Common myeloid progenitor, CD34-positive (primary cell): ENCODE measurements around the gene CRELD2.
A peak's percentile ranks its signal among the peaks of the same experiment; 100 is the strongest.

Experiments used
- CTCF ChIA-PET: fragments of 350-600 bp; sonication (Branson Sonifier 250); formaldehyde crosslinking; loops from one replicate; lab custom pipeline; 2021; ENCODE audit warnings: antibody characterized with exemption; lab: Charles Lee
- POLR2A ChIA-PET: fragments of 350-600 bp; sonication (Branson Sonifier 250); formaldehyde crosslinking; loops from one replicate; lab custom pipeline; 2021; ENCODE audit warnings: antibody characterized with exemption; lab: Charles Lee
- DNase-seq, 3 donors: peaks; one replicate each; pipeline versions ENCODE4 v3.0.0 to v3.0.0-alpha.2; 2013
- H3K27ac ChIP-seq, 2 experiments: 1 replicate in 1 of 2; 2 replicates in 1 of 2; pipeline ENCODE4 v1.7.0; 2013; ENCODE audit warnings: inconsistent platforms in 2 of 2, low read length in 2 of 2, mild to moderate bottlenecking in 2 of 2, low read depth in 1 of 2, moderate library complexity in 1 of 2; ENCODE audit not compliant: severe bottlenecking in 2 of 2, insufficient read depth in 1 of 2, poor library complexity in 1 of 2
- H3K27me3 ChIP-seq, 5 experiments: replicated peaks in 2 of 5; 1 replicate in 3 of 5; 2 replicates in 2 of 5; pipeline versions ENCODE4 v1.6.1 to v1.7.0; 2013; ENCODE audit warnings: low read length in 4 of 5, mild to moderate bottlenecking in 2 of 5, moderate library complexity in 2 of 5, inconsistent platforms in 1 of 5; ENCODE audit not compliant: insufficient read depth in 5 of 5, control insufficient read depth in 4 of 5
- H3K36me3 ChIP-seq, 4 experiments: 1 replicate in 2 of 4; 2 replicates in 2 of 4; pipeline versions ENCODE4 v1.6.1 to v1.7.0; 2013; ENCODE audit warnings: low read length in 3 of 4, control low read depth in 1 of 4, mild to moderate bottlenecking in 1 of 4; ENCODE audit not compliant: control insufficient read depth in 4 of 4, insufficient read depth in 4 of 4
- H3K4me1 ChIP-seq, 4 experiments: 1 replicate in 3 of 4; 2 replicates in 1 of 4; pipeline versions ENCODE4 v1.6.1 to v1.7.1; 2013; ENCODE audit warnings: low read length in 3 of 4, mild to moderate bottlenecking in 3 of 4, control low read depth in 1 of 4, inconsistent platforms in 1 of 4, moderate library complexity in 1 of 4; ENCODE audit not compliant: control insufficient read depth in 4 of 4, insufficient read depth in 4 of 4; ENCODE audit errors: control extremely low read depth in 1 of 4
- H3K4me3 ChIP-seq, 7 experiments: 1 replicate in 4 of 7; 2 replicates in 3 of 7; pipeline versions ENCODE4 v1.5.1 to v1.7.0; 2013; ENCODE audit warnings: mild to moderate bottlenecking in 7 of 7, low read length in 6 of 7, moderate library complexity in 6 of 7, inconsistent platforms in 2 of 7, low read depth in 2 of 7, control low read depth in 1 of 7; ENCODE audit not compliant: insufficient read depth in 4 of 7, control insufficient read depth in 1 of 7; ENCODE audit errors: extremely low read depth in 1 of 7
- H3K9me3 ChIP-seq, 5 experiments: 1 replicate in 4 of 5; 2 replicates in 1 of 5; pipeline versions ENCODE4 v1.6.1 to v1.7.1; 2013; ENCODE audit warnings: low read length in 4 of 5, mild to moderate bottlenecking in 2 of 5, inconsistent platforms in 1 of 5, low read depth in 1 of 5, moderate library complexity in 1 of 5; ENCODE audit not compliant: control insufficient read depth in 4 of 5, insufficient read depth in 2 of 5; ENCODE audit errors: control extremely low read depth in 1 of 5
- WGBS: methylation state at CpG from one replicate; pipeline ENCODE4 v1.1.5; 2013; ENCODE audit not compliant: insufficient coverage; 5-methylcytosine and 5-hydroxymethylcytosine counted together

The CRELD2 gene

DNA sequence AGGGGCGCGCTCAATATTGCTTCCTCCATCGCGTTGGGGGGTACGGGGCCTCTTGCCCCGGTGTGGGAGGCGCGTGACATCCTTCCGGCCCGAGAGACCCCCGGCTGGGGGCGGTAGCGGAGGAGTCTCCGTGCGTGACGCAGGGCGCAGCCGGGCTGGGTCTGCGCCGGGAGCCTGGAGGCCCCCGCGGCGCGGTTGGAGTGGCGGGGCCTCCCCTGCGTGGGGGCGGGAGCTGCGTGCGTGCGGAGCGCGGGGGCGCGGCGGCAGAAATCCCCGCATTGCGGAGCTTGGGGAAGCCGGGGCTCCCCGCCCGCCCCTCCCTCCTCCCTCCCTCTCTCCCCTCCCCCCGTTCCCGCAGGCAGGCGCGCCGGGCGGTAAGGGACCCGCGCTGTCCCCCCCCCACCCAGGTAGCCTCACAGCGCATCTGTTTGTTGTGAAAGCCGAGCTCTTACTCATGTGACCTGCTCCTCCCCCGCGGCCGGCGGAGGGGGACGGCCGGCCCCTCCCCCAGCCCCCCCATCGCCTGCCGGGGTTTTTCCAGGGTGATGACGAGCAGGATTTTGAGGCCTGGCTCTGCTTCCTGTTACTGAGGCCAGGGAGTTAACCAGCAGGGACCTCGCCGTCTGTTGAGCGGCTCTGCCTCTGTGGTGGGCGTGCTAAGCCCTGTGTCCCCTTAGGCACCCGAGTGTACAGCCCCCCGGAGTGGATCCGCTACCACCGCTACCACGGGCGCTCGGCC is 43.7 kb downstream of the CRELD2 start:
- peak overlapping the region; percentile 77 to 95 (median 89) for H3K4me3 ChIP-seq
- DNase-seq: peak; percentile 77 to 95 (median 94)
- WGBS: 3% methylated on average over 45 of the region's 70 CpGs
- peaks cover 0 to 35% (median 27%) of the 10 kb centered on the region in 4 experiments for H3K36me3 ChIP-seq
- ChIA-PET POLR2A (interaction anchor here (0.6 to 5.7 kb wide), 7 partner anchors 9 to 86 kb away, joined by 3 to 54 read pairs (median 13); no protein-coding TSS in a partner anchor), CTCF (interaction anchor here (1.1 to 3.0 kb wide), 4 partner anchors 29 to 68 kb away, joined by 3 to 16 read pairs (median 4); no protein-coding TSS in a partner anchor)
- H3K27ac ChIP-seq: peak overlapping the region; percentile 64 to 81
- H3K27me3 ChIP-seq: no peaks in the 10 kb centered on the region
- no peaks in the 10 kb centered on the region for H3K9me3 ChIP-seq
- peaks cover 0 to 60% (median 52%) of the 10 kb centered on the region in 4 experiments for H3K4me1 ChIP-seq

DNA sequence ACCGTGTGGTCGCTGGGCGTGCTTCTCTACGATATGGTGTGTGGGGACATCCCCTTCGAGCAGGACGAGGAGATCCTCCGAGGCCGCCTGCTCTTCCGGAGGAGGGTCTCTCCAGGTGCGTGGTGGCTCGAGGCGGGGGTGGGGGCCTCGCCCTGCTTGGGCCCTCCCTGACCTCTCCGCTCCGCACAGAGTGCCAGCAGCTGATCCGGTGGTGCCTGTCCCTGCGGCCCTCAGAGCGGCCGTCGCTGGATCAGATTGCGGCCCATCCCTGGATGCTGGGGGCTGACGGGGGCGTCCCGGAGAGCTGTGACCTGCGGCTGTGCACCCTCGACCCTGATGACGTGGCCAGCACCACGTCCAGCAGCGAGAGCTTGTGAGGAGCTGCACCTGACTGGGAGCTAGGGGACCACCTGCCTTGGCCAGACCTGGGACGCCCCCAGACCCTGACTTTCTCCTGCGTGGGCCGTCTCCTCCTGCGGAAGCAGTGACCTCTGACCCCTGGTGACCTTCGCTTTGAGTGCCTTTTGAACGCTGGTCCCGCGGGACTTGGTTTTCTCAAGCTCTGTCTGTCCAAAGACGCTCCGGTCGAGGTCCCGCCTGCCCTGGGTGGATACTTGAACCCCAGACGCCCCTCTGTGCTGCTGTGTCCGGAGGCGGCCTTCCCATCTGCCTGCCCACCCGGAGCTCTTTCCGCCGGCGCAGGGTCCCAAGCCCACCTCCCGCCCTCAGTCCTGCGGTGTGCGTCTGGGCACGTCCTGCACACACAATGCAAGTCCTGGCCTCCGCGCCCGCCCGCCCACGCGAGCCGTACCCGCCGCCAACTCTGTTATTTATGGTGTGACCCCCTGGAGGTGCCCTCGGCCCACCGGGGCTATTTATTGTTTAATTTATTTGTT is 44.6 kb downstream of the CRELD2 start:
- no peak for DNase-seq

DNA sequence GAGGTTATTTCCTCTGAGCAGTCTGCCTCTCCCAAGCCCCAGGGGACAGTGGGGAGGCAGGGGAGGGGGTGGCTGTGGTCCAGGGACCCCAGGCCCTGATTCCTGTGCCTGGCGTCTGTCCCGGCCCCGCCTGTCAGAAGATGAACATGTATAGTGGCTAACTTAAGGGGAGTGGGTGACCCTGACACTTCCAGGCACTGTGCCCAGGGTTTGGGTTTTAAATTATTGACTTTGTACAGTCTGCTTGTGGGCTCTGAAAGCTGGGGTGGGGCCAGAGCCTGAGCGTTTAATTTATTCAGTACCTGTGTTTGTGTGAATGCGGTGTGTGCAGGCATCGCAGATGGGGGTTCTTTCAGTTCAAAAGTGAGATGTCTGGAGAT is 45.2 kb downstream of the CRELD2 start:
- no peak for DNase-seq

More for the DNA sequence above, 44.6 kb downstream of the CRELD2 start:
- peaks cover 0 to 69% (median 60%) of the 10 kb centered on the region in 4 experiments for H3K4me1 ChIP-seq
- no peaks in the 10 kb centered on the region for H3K27me3 ChIP-seq
- peaks cover 0 to 35% (median 27%) of the 10 kb centered on the region in 4 experiments for H3K36me3 ChIP-seq
- peak overlapping the region; percentile 64 to 81 for H3K27ac ChIP-seq
- CTCF ChIA-PET: interaction anchor here (1.2 to 3.0 kb wide), 4 partner anchors 21 to 67 kb away, joined by 3 to 16 read pairs (median 4); no protein-coding TSS in a partner anchor
- 74% methylated on average over 46 of the region's 63 CpGs for WGBS
- H3K9me3 ChIP-seq: no peaks in the 10 kb centered on the region
- POLR2A ChIA-PET: interaction anchor here (0.6 to 5.7 kb wide), 7 partner anchors 8 to 87 kb away, joined by 3 to 54 read pairs (median 13); no protein-coding TSS in a partner anchor
- peak overlapping the region; percentile 25 to 95 (median 72) for H3K4me3 ChIP-seq

DNA sequence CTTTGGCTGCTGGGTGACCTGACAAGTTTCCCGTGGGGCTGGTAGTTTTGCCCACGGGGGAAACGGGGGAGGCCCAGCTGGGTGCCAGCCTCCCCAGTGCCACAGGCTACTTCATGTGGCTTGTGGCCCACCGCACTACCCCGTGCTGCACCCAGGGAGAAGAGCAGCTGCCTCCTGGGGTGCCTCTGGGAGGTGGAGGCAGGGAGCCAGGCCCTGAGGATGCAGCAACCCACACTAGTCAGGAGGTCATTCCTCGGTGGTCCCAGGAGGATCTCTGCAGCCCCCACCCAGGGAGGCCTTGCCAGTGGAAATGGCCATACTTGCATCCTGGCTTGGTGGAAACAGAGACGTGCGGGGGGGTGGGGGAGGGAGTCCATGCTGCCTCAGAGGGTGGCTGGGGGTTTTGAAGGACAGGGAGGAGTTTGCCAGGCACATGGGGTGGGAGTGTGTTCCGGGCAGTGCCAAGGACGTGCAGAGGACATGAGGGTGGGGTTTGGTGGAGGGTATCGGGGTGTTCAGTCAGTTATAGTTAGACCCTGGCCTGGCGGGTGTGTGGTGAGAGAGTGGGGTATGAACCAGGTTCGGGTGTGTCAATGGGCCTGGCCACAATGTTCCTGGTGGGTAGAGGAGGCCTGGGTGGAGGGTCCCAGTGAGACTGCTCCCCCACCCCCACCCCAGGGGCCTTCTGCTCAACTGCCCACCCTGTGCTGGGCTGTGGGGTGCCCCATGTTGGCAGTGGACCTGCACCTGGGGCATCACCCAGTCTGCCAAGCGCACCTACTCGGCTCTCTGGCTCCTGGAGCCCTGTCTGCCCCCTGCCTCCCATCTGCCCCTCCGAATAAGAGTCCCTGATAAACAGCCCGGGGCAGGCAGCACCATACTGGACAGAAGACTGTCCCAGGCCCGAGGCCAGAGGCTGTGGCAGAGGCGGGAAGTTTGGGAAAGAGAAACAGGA is 46.0 kb downstream of the CRELD2 start:
- H3K9me3 ChIP-seq: no peaks in the 10 kb centered on the region
- ChIA-PET POLR2A (interaction anchor here (5.7 kb wide), 1 partner anchor 34 kb away, joined by 54 read pairs; no protein-coding TSS in a partner anchor), CTCF (interaction anchor here (1.2 to 3.0 kb wide), 2 partner anchors 19 to 33 kb away, joined by 3 to 16 read pairs; no protein-coding TSS in a partner anchor)
- H3K27me3 ChIP-seq: no peaks in the 10 kb centered on the region
- H3K36me3 ChIP-seq: peaks cover 0 to 35% (median 27%) of the 10 kb centered on the region in 4 experiments
- H3K4me1 ChIP-seq: peaks cover 0 to 67% (median 58%) of the 10 kb centered on the region in 4 experiments
- no peak for DNase-seq
- peak overlapping the region in 1 of 7 experiments; percentile 72 for H3K4me3 ChIP-seq
- H3K27ac ChIP-seq: peak overlapping the region in 1 of 2 experiments; percentile 49
- 90% methylated on average over 16 of the region's 19 CpGs for WGBS

More for the DNA sequence above, 45.2 kb downstream of the CRELD2 start:
- no peaks in the 10 kb centered on the region for H3K9me3 ChIP-seq
- POLR2A ChIA-PET: interaction anchor here (5.0 to 5.7 kb wide), 2 partner anchors 27 to 33 kb away, joined by 51 to 54 read pairs; no protein-coding TSS in a partner anchor
- peaks cover 0 to 35% (median 27%) of the 10 kb centered on the region in 4 experiments for H3K36me3 ChIP-seq
- H3K4me1 ChIP-seq: peaks cover 0 to 70% (median 61%) of the 10 kb centered on the region in 4 experiments
- H3K27ac ChIP-seq: peak overlapping the region in 1 of 2 experiments; percentile 49
- peak overlapping the region in 2 of 7 experiments; percentile 72 to 85 for H3K4me3 ChIP-seq
- 89% methylated on average over 3 of the region's 6 CpGs for WGBS
- CTCF ChIA-PET: interaction anchor here (1.2 to 3.0 kb wide), 3 partner anchors 20 to 67 kb away, joined by 3 to 16 read pairs (median 4); no protein-coding TSS in a partner anchor
- no peaks in the 10 kb centered on the region for H3K27me3 ChIP-seq

DNA sequence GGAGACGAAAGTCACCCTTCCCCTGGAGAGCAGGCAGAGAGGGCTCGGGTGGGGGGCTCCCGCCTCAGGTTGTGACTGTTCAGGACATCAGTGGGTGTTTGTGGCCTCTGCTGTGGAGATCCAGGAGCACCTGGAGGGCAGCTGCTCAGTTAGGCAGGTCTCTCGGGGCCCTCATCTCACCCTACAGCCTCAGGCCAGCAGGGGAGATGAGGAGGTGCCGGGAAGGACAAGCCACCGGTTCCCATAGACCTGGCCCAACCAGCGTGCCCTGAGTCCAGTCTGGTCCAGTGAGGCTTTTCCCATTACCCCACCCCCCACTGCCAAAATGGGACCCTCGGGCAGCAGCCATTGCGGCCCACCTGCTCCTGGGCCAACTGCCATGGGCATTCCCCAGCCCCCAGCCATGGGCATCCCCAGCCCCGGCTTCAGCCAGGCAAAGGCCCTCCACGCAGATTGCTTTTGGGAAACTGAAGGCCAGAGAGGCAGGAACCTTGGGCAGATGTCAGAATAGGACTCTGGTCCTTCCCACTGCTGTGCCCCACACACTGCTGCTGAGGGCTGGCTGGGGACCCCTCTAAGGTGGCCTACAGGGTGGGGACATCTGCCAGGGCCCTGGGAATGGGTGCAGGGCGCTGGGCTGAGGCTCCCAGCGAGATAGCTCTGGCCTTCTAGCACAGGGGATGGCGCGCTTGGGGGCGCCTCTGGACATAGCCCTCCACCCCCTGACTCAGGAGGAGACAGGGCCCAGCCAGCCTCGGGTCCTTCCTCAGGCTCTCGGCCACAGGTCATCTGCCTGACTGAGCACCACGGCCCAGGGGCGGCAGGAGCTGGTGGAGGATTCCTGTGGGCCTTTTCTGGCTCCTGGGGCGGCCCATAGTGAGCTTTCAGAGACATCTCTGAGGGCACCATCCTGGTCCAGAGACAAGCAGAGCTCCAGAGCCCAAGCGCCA is 46.9 kb downstream of the CRELD2 start:
- WGBS: 96% methylated on average over 17 of the region's 22 CpGs
- H3K4me1 ChIP-seq: peaks cover 0 to 64% (median 57%) of the 10 kb centered on the region in 4 experiments
- ChIA-PET POLR2A (interaction anchor here (1.6 to 3.2 kb wide), 2 partner anchors 34 to 225 kb away, joined by 4 to 14 read pairs; no protein-coding TSS in a partner anchor), CTCF (interaction anchor here (1.2 to 2.3 kb wide), 3 partner anchors 18 to 35 kb away, joined by 4 to 13 read pairs (median 6); no protein-coding TSS in a partner anchor)
- peak overlapping the region in 1 of 2 experiments; percentile 5 for H3K27ac ChIP-seq
- DNase-seq: no peak
- H3K36me3 ChIP-seq: peaks cover 0 to 35% (median 27%) of the 10 kb centered on the region in 4 experiments
- H3K4me3 ChIP-seq: no peak overlapping the region
- no peaks in the 10 kb centered on the region for H3K9me3 ChIP-seq
- H3K27me3 ChIP-seq: no peaks in the 10 kb centered on the region
